ENCODE results near the gene LGALS4. TPM values are rescaled to one million over a fixed set of nuclear protein-coding genes. Genes with fewer than 3 reads are reported as not detected.

Gene LGALS4
- total RNA-seq, 1 donor from 2014 or later, result 33.4 TPM

- H3K9me3 Mint-ChIP-seq, result no peaks in the 10 kb centered on the region
- H3K27me3 Mint-ChIP-seq, result no peaks in the 10 kb centered on the region
- H3K27ac Mint-ChIP-seq, result peak overlapping the region; percentile 95
- peaks cover 5% of the 10 kb centered on the region for H3K4me1 Mint-ChIP-seq (ENCODE audit: unreplicated experiment)
- peaks cover 56% of the 10 kb centered on the region for H3K36me3 Mint-ChIP-seq
- TF ChIP-seq, protein P1, sequence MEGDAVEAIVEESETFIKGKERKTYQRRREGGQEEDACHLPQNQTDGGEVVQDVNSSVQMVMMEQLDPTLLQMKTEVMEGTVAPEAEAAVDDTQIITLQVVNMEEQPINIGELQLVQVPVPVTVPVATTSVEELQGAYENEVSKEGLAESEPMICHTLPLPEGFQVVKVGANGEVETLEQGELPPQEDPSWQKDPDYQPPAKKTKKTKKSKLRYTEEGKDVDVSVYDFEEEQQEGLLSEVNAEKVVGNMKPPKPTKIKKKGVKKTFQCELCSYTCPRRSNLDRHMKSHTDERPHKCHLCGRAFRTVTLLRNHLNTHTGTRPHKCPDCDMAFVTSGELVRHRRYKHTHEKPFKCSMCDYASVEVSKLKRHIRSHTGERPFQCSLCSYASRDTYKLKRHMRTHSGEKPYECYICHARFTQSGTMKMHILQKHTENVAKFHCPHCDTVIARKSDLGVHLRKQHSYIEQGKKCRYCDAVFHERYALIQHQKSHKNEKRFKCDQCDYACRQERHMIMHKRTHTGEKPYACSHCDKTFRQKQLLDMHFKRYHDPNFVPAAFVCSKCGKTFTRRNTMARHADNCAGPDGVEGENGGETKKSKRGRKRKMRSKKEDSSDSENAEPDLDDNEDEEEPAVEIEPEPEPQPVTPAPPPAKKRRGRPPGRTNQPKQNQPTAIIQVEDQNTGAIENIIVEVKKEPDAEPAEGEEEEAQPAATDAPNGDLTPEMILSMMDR (conservative IDR thresholded peaks at IDR 0.05), result no peak
- no peak for DNase-seq (ENCODE audit: extremely low spot score, unreplicated experiment)
- H3K4me3 Mint-ChIP-seq, result no peak overlapping the region
These were observed 27.3 kb upstream of the LGALS4 start for GRCh38 chr19:38839816-38840582.

DNA sequence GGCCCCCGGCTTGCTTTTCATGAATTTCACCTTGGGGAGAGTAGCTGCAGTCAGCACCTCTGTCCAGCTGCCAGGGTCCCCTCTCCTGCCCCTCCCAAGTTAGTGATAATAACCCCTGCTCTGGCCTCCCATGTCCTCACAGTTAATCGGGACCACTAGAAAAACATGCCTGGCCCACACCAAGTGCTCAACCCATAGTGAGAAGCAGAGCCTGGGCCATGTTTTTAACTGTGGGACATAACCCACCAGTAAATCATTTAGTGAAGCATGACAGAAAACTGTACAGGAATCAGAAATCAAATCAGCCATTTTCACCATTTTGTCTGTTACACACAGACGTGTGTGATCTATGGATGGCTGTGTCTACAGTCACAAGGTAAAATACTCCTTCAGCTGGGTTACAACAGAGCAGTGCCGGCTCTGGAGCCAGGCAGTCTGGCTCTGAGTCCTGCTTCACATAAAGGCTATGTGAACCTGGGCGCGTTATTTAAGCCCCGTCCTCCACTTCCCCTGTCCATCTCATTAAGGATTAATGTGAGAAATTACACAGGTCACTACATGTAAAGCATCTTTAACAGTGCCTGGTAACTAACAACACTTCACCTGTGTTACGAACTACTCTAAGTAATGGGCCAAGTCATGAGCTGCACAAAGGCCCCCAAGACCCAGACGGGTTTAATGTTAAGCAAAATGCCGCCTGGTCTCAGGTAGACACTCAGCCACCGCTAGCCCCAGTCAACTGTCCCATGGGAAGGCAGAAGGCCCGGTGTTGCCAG is 26.4 kb upstream of the LGALS4 start:
- TF ChIP-seq, protein P1 (conservative IDR thresholded peaks at IDR 0.05), result no peak
- Mint-ChIP-seq H3K4me1 (ENCODE audit: unreplicated experiment) (peaks cover 5% of the 10 kb centered on the region), H3K27ac (peak overlapping the region; percentile 95), H3K4me3 (peak overlapping the region; percentile 67), H3K27me3 (no peaks in the 10 kb centered on the region), H3K9me3 (no peaks in the 10 kb centered on the region), H3K36me3 (peaks cover 52% of the 10 kb centered on the region)
- no peak for DNase-seq (ENCODE audit: extremely low spot score, unreplicated experiment)

- Mint-ChIP-seq H3K4me1 (ENCODE audit: unreplicated experiment) (peaks cover 5% of the 10 kb centered on the region), H3K9me3 (no peaks in the 10 kb centered on the region), H3K4me3 (peak overlapping the region; percentile 67), H3K27me3 (no peaks in the 10 kb centered on the region), H3K27ac (peak overlapping the region; percentile 95), H3K36me3 (peaks cover 44% of the 10 kb centered on the region)
- DNase-seq (ENCODE audit: extremely low spot score, unreplicated experiment), result no peak
- TF ChIP-seq, protein P1 (conservative IDR thresholded peaks at IDR 0.05), result no peak
These were observed 25.7 kb upstream of the LGALS4 start for GRCh38 chr19:38838208-38838985.

GRCh38 chr19:38837656-38838121 is 24.9 kb upstream of the LGALS4 start:
- TF ChIP-seq, protein P1 (conservative IDR thresholded peaks at IDR 0.05), result no peak
- no peaks in the 10 kb centered on the region for H3K9me3 Mint-ChIP-seq
- peak overlapping the region; percentile 69 for H3K4me3 Mint-ChIP-seq
- H3K27me3 Mint-ChIP-seq, result no peaks in the 10 kb centered on the region
- H3K4me1 Mint-ChIP-seq (ENCODE audit: unreplicated experiment), result peaks cover 9% of the 10 kb centered on the region
- H3K36me3 Mint-ChIP-seq, result peaks cover 38% of the 10 kb centered on the region
- H3K27ac Mint-ChIP-seq, result peak overlapping the region; percentile 95
- no peak for DNase-seq (ENCODE audit: extremely low spot score, unreplicated experiment)

DNA sequence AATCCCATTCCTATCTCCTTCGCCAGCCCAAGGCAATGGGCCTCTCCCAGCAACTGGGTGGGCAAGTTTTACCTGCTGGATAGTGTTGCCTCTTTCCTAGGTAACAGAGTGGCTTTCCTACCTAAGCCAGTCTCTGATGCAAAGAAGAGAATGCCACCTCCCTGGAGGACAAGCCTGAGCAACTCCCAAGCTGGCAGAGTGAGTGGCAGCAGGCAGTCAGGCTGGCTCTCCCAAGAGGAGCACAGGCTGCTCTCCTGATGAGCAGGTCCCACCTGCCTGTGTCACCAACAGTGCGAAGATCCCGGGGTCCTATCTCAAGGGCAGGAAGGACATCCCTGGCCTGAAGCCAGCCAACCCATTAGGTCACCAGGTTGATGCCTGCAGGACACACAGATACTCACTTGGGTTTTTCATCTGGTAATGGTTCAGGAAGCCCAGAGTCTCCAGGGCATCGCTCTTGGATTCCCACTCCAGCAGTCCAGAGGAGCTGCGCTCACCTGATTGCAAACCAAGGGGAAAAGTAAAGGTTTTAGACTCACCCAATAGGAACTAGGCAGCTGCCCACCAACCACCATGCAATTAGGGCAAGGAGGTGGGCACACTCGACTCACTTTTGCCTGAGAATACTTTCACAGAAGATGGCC is 24.4 kb upstream of the LGALS4 start:
- H3K27me3 Mint-ChIP-seq, result no peaks in the 10 kb centered on the region

More for the DNA sequence above, 24.4 kb upstream of the LGALS4 start:
- Mint-ChIP-seq H3K9me3 (no peaks in the 10 kb centered on the region), H3K36me3 (peaks cover 34% of the 10 kb centered on the region), H3K27ac (peak overlapping the region; percentile 95), H3K4me3 (peak overlapping the region; percentile 69), H3K4me1 (ENCODE audit: unreplicated experiment) (peaks cover 11% of the 10 kb centered on the region)
- TF ChIP-seq, protein P1 (conservative IDR thresholded peaks at IDR 0.05), result no peak
- no peak for DNase-seq (ENCODE audit: extremely low spot score, unreplicated experiment)

Measured in type B pancreatic cell (in vitro differentiated cells).